Measurements from ENCODE around the gene DNMT3L.
"Not testable (repeated sequence)": the region's sequence is repeated elsewhere in the genome, so short reads cannot be mapped to it uniquely, and the experiment has no call there.

The DNMT3L gene

GRCh38 chr21:44294391-44295162, 32.9 kb upstream of the DNMT3L start:
- no peak for DNase-seq (ENCODE audit: low spot score)

GRCh38 chr21:44293551-44294231, 32.0 kb upstream of the DNMT3L start:
- DNase-seq (ENCODE audit: low spot score), result no peak

GRCh38 chr21:44292812-44293195, 31.1 kb upstream of the DNMT3L start:
- no peak for DNase-seq (ENCODE audit: low spot score)

GRCh38 chr21:44291936-44292811, 30.5 kb upstream of the DNMT3L start:
- no peak for DNase-seq (ENCODE audit: low spot score)

GRCh38 chr21:44291078-44291935, 29.6 kb upstream of the DNMT3L start:
- DNase-seq (ENCODE audit: low spot score), result no peak

- no peak for DNase-seq (ENCODE audit: low spot score)
Observed at GRCh38 chr21:44290327-44291077, 28.8 kb upstream of the DNMT3L start.

GRCh38 chr21:44289381-44290010, 27.8 kb upstream of the DNMT3L start:
- no peak for DNase-seq (ENCODE audit: low spot score)

- no peak for DNase-seq (ENCODE audit: low spot score)
Observed at GRCh38 chr21:44288251-44289110, 26.8 kb upstream of the DNMT3L start.

- no peak for DNase-seq (ENCODE audit: low spot score)
Observed at GRCh38 chr21:44286716-44287632, 25.3 kb upstream of the DNMT3L start.

- no peak for DNase-seq (ENCODE audit: low spot score)
Observed at GRCh38 chr21:44286086-44286715, 24.5 kb upstream of the DNMT3L start.

- no peak for DNase-seq (ENCODE audit: low spot score)
Observed at GRCh38 chr21:44285138-44285992, 23.7 kb upstream of the DNMT3L start, which contains the start of gene AIRE. AIRE (plus strand) TSS chr21:44285876; CDS start chr21:44286007, 131 bp downstream.

- DNase-seq (ENCODE audit: low spot score), result no peak
Observed at GRCh38 chr21:44283948-44284347, 22.3 kb upstream of the DNMT3L start.

GRCh38 chr21:44283211-44283785, 21.6 kb upstream of the DNMT3L start:
- not testable (repeated sequence) for DNase-seq (ENCODE audit: low spot score)

- no peak for DNase-seq (ENCODE audit: low spot score)
Observed at GRCh38 chr21:44282370-44282769, 20.7 kb upstream of the DNMT3L start.

- no peak for DNase-seq (ENCODE audit: low spot score)
Observed at GRCh38 chr21:44281801-44282200, 20.1 kb upstream of the DNMT3L start.
